ENCODE results near the gene DNMBP. TPM values are rescaled to one million over a fixed set of nuclear protein-coding genes. Genes with fewer than 3 reads are reported as not detected.

DNMBP gene
- total RNA-seq, 2 donors from 2014 or later: 4.1 to 4.3 TPM

DNA sequence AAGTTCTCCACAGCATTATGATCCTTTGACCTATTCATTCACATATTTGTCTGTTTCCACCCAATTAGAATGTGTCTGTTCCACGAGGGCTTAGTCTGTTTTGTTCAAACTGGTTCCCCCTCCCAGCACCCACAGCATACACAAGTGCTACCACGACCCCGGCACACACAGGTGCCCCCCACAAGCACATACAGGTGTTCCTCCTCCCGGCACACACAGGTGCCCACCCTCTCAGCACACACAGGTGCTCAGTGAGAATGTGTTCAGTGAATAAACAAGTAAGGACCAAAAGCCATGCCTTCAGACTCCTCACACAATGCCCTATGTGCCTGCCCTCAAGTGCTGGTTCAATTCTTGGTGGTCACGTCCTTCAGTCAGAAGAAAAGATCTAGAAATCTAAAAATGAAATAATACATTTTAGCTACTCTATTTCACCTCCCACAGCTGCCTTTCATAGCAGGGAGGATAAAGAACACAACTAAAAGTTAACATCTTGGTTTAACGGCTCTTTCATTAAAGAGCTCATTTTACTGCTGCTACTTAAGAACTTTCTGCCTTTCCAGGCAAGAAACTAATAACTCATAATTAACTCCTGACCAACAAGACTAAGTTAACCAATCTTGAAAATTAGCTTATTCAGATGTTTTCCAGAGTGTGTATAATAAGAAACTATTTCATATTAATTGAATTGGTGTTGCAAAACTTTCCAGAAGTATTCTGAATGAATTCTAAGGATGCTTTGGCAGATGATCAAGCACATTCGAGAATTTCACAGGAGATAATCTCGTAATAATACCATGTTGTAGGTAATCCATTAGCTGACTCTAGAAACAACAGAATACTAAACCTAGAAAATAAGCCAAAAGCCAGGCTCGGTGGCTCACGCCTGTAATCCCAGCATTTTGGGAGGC, 2.3 kb downstream of the DNMBP start:
- DNase-seq (ENCODE audit: low spot score): no peak
- H3K4me3 Mint-ChIP-seq: peak overlapping the region; percentile 87
- H3K9me3 Mint-ChIP-seq: no peaks in the 10 kb centered on the region
- H3K4me1 Mint-ChIP-seq (ENCODE audit: low read depth in 2 of 2): peaks cover 24 to 34% of the 10 kb centered on the region in 2 donors
- H3K36me3 Mint-ChIP-seq: no peaks in the 10 kb centered on the region
- H3K27me3 Mint-ChIP-seq: no peaks in the 10 kb centered on the region
- peak overlapping the region; percentile 7 to 65 for H3K27ac Mint-ChIP-seq
- no peak for ATAC-seq

DNA sequence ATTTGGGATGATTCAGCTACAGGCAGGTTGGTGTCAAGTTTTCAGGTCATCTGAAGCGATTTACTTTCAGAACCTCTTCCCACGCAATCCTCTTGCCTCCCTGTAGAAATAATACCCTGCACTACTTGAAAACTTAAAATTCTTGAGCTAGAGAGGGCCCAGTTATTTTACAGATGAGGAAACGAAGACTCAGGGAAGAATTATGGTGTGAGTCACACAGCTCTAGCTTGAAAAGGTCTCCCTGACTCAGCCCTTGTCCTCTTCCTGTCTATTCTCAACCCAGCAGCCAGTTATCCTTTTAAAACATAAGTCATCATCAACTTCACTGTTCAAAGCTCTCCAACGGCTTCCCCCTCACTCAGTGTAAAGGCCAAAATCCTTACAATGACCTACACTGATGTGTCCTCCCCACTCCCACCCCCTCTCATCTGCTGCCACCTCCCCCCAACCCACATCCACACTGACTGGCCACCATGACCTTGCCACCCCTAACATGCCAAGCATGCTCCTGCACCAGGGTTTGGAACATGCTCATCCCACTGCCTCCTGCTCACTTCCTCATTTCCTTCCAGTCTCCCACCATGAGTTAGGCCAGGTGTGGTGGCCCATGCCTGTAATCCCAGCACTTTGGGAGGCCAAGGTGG, 3.4 kb downstream of the DNMBP start:
- H3K27me3 Mint-ChIP-seq: no peaks in the 10 kb centered on the region
- H3K36me3 Mint-ChIP-seq: no peaks in the 10 kb centered on the region
- peaks cover 24 to 34% of the 10 kb centered on the region in 2 donors for H3K4me1 Mint-ChIP-seq (ENCODE audit: low read depth in 2 of 2)
- ATAC-seq (no peak), DNase-seq (ENCODE audit: low spot score) (no peak)
- H3K4me3 Mint-ChIP-seq: no peak overlapping the region
- H3K27ac Mint-ChIP-seq: peak overlapping the region; percentile 7 to 72
- H3K9me3 Mint-ChIP-seq: no peaks in the 10 kb centered on the region

DNA sequence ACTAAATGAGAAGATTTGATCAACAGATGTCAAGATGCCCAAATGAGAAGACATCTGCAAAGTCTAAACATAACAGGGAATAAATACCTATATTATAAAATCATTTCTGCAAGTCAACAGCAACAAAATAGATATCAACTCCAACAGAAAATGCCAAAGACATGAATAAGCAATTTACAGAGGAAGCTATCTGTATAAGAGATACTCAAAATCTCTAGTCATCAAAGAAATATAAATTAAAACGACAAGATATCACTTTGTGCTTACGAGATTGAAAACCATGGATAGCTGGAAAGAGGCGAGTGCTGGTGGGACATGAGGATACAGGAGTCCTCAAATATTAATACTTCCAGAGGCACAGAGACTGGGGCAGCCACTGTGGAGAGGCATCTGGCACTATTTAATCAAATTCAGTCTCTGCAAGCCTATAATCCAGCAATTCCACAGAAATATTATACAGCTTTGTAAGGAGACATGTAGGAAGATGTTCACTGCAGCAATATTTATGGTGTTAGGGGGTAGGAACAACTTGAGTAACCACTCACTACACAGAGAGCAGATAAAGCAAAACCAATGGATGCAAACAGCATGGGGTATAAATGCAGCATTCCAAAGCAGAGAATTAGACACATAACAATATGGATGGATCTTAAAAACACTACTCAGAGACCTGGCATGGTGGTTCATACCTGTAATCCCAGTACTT, 4.8 kb downstream of the DNMBP start:
- no peak overlapping the region for H3K27ac Mint-ChIP-seq
- no peak overlapping the region for H3K4me3 Mint-ChIP-seq
- DNase-seq (ENCODE audit: low spot score): no peak
- H3K27me3 Mint-ChIP-seq: no peaks in the 10 kb centered on the region
- peaks cover 20 to 24% of the 10 kb centered on the region in 2 donors for H3K4me1 Mint-ChIP-seq (ENCODE audit: low read depth in 2 of 2)
- H3K36me3 Mint-ChIP-seq: no peaks in the 10 kb centered on the region
- no peak for ATAC-seq
- H3K9me3 Mint-ChIP-seq: no peaks in the 10 kb centered on the region

DNA sequence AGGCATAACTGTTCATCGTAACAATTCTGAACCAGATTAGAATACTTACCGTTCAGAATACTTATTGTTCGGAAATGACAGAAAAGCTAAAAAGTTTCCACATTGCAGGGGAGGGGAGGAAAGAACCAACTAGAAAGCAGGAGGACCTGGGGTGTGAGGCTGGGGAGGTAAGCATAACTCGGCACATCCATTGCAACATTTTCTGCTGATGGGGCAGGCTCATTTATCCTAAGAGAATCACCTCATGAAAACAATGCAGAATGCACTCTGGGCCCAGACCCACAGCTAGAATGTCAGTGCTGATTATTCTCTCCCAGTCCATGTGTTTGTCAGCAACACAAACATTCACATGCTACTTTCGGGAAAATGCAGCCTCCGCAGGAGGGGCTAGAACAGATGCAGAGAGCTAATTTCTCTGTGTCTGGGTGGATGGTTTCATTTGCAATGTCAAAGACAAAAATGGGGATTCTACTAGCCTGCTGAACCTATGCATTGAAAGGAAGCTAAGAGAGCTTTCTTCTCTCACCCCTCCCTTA, 9.6 kb downstream of the DNMBP start:
- no peaks in the 10 kb centered on the region for H3K36me3 Mint-ChIP-seq
- peaks cover 4 to 5% of the 10 kb centered on the region in 2 donors for H3K4me1 Mint-ChIP-seq (ENCODE audit: low read depth in 2 of 2)
- H3K4me3 Mint-ChIP-seq: no peak overlapping the region
- H3K27ac Mint-ChIP-seq: no peak overlapping the region
- no peaks in the 10 kb centered on the region for H3K9me3 Mint-ChIP-seq
- no peaks in the 10 kb centered on the region for H3K27me3 Mint-ChIP-seq
- ATAC-seq (no peak), DNase-seq (ENCODE audit: low spot score) (no peak)

DNA sequence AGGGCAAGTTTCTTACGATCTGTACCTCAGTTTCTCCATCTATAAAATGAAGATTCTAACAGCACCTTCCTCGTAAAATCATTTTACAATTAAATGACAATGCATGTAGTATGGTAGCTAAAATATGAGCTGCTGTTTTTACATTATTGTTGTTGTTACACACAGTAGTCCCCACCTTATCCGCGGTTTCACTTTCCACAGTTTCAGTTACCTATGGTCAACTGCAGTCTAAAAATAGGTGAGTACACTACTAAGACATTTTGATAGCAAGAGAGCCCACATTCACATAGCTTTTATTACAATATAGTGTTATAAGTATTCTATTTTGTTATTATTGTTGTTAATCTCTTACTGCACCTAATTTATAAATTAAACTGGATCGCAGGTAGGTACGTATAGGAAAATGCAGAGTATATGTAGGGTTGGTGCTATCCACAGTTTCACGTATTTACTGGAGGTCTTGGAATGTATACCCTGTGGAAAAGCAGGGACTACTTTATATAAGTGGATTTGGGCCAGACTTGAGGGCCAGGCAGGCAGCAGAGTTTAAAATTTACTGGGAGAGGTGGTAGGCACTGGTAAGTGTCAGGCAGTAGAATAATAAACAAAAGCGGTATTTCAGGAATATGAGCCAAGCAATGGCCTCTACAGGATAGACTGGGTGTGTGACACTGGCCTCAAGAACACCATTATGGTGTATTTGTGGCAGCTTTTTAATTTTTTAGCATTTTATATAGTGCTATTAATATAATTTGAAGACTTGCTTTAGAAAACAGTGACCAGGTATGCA, 10.2 kb downstream of the DNMBP start:
- Mint-ChIP-seq H3K27me3 (no peaks in the 10 kb centered on the region), H3K4me3 (no peak overlapping the region), H3K9me3 (no peaks in the 10 kb centered on the region), H3K36me3 (no peaks in the 10 kb centered on the region), H3K27ac (no peak overlapping the region), H3K4me1 (ENCODE audit: low read depth in 2 of 2) (peaks cover 8 to 11% of the 10 kb centered on the region in 2 donors)
- no peak for DNase-seq (ENCODE audit: low spot score)
- ATAC-seq: no peak

DNA sequence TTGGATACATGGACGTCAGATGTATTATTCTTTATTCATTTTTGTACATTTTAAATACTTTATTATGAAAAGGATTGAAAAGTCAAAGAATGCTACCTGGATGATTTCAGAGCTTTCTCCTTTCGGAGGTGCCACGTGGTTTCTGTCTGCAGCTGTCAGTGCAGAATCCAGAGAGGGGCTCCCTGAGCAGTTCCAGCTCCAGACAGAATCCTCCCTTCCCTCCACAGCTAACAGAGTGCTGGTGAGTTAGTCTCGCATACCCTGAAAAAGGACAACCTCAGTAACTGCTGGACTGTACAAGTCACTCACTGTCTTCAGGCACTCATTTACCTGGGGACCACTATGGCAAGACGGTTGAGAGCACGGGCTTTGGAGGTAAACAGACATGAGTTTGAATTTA, 10.9 kb downstream of the DNMBP start:
- DNase-seq (ENCODE audit: low spot score): no peak

DNA sequence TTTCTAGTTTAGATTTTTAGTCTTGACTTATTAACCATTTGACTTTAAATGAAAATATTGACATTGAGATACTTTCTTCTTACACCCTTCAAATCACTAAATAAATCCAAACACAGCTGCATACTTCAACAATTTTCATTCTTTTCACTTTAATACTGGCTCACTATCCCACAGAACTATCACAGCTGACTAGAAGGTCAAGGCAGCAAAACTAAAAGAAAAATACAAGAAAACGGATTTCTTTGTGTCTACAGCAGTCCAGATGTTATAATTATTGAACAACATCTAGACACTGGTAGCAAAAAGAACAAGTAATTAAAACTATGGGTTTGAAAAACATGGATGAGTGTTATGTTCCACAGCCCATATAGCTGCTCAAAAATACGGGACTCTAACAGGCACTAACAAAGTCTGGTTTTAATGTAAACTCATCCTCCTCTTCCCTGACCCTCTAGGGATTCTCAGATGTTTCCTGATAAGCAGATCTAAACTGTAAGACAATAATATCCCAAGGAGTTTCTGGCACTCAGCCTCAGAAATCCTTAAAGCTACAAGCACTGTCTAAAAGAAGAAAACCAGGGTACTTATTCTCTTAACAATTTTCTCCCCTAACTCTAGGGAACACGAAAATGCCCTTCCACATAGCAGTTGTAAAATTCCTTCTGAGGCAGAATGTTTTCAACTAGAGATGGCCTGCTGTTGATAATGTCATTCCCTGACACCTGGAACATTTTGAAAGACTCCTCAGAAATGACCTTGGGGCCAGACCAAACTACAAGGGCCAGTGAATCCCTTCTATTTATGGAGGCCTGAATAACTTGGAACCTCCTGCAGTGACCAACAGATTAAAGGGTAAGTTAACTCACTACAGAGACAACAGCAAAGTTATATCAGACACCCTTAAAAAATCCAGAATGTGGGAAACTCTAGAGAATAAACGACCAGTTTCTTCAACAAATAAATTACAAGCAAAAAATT, 12.8 kb downstream of the DNMBP start:
- Mint-ChIP-seq H3K27me3 (no peaks in the 10 kb centered on the region), H3K4me1 (ENCODE audit: low read depth in 2 of 2) (peaks cover 16 to 19% of the 10 kb centered on the region in 2 donors), H3K9me3 (no peaks in the 10 kb centered on the region), H3K36me3 (no peaks in the 10 kb centered on the region), H3K27ac (peak overlapping the region in 1 of 2 donors; percentile 3), H3K4me3 (no peak overlapping the region)
- ATAC-seq (no peak), DNase-seq (ENCODE audit: low spot score) (no peak)

More for the DNA sequence above, 10.9 kb downstream of the DNMBP start:
- Mint-ChIP-seq H3K4me1 (ENCODE audit: low read depth in 2 of 2) (peaks cover 14 to 18% of the 10 kb centered on the region in 2 donors), H3K27me3 (no peaks in the 10 kb centered on the region), H3K27ac (no peak overlapping the region), H3K9me3 (no peaks in the 10 kb centered on the region), H3K4me3 (no peak overlapping the region), H3K36me3 (no peaks in the 10 kb centered on the region)
- no peak for ATAC-seq

DNA sequence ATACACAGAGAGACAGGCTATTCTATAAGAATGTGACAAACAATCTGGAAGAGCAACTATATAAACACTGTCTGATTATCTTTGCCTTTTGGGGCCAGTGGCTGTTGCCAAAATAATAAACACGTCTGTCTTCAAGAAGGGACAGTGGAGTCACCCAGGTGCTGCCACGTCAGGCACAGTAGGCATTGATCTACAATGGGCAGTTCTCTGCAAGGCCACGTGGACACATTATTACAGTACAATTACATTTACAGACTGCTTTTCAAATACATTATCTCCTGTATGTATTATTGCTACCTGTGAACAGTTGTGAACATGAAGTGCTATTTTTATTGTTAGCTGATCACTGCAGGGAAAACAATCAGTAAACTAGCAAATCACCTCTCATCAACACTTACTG, 14.0 kb downstream of the DNMBP start:
- H3K4me1 Mint-ChIP-seq (ENCODE audit: low read depth in 2 of 2): peaks cover 16 to 19% of the 10 kb centered on the region in 2 donors
- peak overlapping the region; percentile 79 for H3K4me3 Mint-ChIP-seq
- no peak for ATAC-seq
- no peak for DNase-seq (ENCODE audit: low spot score)
- no peaks in the 10 kb centered on the region for H3K27me3 Mint-ChIP-seq
- H3K9me3 Mint-ChIP-seq: no peaks in the 10 kb centered on the region
- H3K27ac Mint-ChIP-seq: peak overlapping the region; percentile 53 to 94
- no peaks in the 10 kb centered on the region for H3K36me3 Mint-ChIP-seq

DNA sequence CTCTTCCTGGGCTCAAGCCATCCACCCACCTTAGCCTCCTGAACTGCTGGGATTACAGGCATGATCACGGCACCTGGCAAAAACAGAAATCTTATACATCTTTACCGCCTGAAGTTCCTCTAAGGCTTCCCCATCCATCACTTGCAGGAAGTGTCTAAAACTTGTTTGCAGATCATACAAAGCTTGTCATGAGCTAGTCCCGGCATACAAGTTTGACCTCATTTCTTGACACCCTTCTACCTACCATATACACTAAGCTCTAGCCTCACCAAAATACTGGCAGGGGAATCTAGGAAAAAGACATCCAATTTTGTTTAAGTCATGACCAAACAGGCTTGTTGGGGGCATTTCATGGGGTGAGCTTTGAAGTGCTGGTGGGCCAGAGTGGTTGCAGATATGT, 14.5 kb downstream of the DNMBP start:
- Mint-ChIP-seq H3K27ac (peak overlapping the region; percentile 53 to 94), H3K9me3 (no peaks in the 10 kb centered on the region), H3K4me3 (peak overlapping the region; percentile 79), H3K27me3 (no peaks in the 10 kb centered on the region), H3K4me1 (ENCODE audit: low read depth in 2 of 2) (peaks cover 16 to 19% of the 10 kb centered on the region in 2 donors), H3K36me3 (no peaks in the 10 kb centered on the region)
- no peak for ATAC-seq
- no peak for DNase-seq (ENCODE audit: low spot score)

DNA sequence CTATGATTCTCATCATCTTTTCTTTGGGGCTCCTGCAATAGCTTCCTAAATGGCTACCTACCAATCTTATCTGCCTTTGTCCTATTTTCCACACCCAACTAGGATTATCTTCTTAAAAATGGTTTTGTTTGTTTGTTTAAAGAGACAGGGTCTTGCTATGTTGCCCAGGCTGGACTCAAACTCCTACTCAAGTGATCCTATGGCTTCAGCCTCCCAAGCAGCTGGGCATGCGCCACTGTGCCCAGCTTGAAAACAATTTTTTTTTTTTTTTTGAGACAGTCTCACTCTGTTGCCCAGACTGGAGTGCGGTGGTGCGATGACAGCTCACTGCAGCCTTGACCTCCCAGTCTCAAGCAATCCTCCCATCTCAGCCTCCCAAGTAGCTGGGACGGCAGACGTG, 14.9 kb downstream of the DNMBP start:
- no peak for DNase-seq (ENCODE audit: low spot score)
- Mint-ChIP-seq H3K9me3 (no peaks in the 10 kb centered on the region), H3K27ac (peak overlapping the region; percentile 53 to 94), H3K4me1 (ENCODE audit: low read depth in 2 of 2) (peaks cover 16 to 19% of the 10 kb centered on the region in 2 donors), H3K27me3 (no peaks in the 10 kb centered on the region), H3K36me3 (no peaks in the 10 kb centered on the region), H3K4me3 (peak overlapping the region; percentile 79)
- ATAC-seq: no peak

DNA sequence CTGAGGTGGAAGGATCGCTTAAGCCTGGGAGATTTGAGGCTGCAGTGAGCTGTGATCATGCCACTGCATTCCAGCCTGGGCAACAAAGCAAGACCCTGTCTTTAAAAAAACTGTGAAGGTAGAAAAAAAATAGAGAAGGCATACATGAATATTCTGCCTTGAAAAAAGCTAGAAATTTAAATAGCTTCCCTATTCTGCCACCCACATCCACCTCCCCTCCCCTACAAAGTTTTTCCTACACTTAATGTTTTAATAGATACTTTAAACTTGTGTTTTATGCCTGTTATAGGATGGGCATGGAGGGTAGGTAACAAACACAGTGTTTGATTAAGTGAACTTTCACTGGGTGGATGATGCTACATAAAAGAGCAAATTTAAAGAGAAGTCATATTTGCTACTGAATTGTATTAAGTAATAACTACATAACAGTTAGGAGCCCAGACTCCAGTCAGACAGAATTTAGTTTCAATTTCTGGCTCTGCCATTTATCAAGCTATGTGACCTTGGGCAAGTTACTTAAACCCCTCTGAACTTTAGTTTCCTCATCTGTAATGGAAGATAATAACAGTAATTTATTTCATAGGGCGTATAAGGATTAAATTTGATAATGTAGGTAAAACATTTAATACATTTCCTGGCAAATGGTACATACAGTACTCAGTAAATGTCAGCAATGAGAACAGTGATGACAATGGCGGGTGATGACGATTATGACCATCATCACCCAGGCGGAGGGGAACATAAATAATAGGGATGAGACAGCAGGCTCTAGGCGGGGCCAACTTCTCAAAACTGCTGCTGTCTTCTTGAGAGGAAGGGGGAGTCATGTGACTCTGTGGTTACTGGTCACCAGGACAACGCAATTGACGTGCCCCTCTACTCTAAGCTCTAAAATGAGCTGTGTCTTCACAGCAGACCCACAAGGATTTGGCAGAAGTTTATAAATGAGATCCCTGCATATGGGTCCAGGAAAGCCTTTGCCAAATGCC, 15.8 kb downstream of the DNMBP start:
- ATAC-seq (peak; percentile 84 to 94), DNase-seq (ENCODE audit: low spot score) (no peak)
- H3K4me1 Mint-ChIP-seq (ENCODE audit: low read depth in 2 of 2): peaks cover 16 to 19% of the 10 kb centered on the region in 2 donors
- peak overlapping the region; percentile 64 to 94 for H3K27ac Mint-ChIP-seq
- H3K27me3 Mint-ChIP-seq: no peaks in the 10 kb centered on the region
- peak overlapping the region; percentile 79 for H3K4me3 Mint-ChIP-seq
- H3K36me3 Mint-ChIP-seq: no peaks in the 10 kb centered on the region
- H3K9me3 Mint-ChIP-seq: no peaks in the 10 kb centered on the region

Measured in natural killer cell treated with Interleukin-12 subunit alpha and Interleukin-12 subunit beta and Interleukin-15 and Interleukin-18, amount 100 ng/mL, for 72 hours (primary cell).